GM19043 (cell line): Measurements from ENCODE around the gene UVRAG.

Source experiments
- ATAC-seq: cut with Tn5 transposase; IDR thresholded peaks from one replicate; pipeline ENCODE4 v1.9.1; 2021; ENCODE audit warnings: low read depth; ENCODE audit not compliant: unreplicated experiment

Gene UVRAG

DNA sequence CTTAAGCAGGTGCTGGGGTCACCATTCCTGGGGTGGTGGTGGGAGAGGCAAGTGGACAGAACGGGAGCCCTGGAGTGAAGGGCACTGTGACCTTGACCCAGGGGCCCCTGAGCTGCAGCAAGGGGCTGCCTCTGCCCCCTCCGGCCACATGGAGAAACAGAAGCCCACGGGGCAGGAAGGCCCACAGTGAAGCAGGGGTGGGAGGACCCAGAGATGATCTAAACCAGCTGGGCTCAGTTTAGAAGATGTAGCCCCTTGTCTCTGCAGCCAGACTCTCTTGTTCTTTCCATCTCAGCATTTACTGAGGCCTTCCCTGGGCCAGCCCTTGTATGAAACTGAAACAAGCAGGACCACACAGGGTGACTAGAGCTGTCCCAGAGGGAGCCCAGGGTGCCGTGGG lies 360.8 kb downstream of the UVRAG start:
- no peak for ATAC-seq

DNA sequence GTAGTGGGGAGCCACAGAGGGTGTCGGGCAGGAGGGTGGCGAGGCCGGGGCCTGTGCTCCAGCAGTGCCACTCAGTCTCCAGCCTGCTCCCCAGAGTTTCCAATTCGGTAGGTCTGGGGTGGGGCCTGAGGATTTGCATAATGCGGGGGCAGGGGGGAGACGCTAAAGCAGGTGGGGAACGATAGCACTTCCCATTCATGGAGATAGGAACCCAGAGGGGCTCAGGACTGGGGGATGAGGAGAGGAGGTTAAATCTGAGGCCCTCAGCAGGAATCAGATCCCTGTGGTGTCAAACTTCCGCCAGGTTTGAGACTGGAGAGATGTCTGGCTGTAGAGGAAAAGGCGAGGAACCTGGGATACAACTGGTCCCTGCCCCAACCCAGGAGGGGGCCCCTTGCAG lies 361.5 kb downstream of the UVRAG start:
- no peak for ATAC-seq

DNA sequence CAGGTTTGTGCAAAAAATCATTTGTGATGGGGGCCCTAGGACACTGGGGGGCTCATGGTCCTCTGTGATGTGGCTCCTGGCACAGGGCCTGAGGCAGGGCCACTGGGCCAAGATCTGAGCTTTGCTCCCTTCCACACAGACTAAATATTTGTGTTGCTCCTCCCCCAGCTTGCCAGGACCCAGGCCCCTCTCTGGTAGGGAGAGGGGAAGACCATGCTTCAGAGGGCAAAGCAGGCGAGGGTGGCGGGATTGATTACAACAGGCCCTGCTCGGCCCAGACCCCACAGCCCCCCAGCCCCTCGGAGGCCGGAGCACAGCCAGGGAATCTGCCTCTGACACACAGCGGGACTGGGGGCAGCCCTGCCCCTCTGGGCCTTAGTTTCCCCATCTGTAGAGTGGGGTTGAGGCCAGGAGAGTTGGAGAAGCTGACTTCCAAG lies 362.3 kb downstream of the UVRAG start:
- no peak for ATAC-seq

DNA sequence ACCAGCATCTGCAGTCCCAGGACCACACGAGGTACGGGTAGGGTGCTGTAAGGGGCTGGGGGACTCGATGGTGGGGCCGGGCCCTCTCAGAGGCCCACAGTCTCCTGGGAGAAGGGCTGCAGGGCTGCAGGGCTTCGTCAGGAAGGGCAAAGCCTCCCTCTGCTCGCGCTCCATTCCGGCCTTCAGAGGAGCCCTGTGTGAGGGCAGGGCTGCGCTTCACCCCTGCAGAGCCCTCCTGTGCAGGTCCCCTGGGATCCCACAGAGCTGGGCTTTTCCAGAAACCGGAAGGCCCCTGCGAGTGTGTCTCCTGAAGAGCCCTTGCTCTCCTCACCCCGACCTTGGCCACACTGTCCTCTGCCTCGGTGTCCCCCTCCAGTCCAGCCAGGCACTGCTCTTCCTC lies 364.1 kb downstream of the UVRAG start:
- no peak for ATAC-seq

DNA sequence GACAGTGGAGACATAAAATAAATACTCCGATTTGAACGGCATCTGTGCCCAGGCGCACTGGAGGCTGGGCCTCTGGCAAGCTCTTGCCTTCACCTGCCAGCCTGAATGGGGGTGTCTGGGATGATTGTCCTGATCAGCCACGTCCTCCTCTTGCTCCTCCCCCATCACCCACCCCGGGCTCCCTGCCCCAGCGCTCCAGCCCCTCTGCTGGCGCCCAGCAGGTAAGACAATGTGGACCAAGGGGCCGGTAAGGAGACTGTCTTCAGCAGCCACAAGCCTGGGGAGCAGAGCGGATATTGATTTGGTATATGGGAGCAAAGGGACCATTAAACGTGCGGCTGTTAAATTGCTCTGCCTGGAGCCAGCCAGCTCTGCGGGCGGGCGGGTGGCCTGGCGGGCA lies 366.4 kb downstream of the UVRAG start:
- no peak for ATAC-seq

DNA sequence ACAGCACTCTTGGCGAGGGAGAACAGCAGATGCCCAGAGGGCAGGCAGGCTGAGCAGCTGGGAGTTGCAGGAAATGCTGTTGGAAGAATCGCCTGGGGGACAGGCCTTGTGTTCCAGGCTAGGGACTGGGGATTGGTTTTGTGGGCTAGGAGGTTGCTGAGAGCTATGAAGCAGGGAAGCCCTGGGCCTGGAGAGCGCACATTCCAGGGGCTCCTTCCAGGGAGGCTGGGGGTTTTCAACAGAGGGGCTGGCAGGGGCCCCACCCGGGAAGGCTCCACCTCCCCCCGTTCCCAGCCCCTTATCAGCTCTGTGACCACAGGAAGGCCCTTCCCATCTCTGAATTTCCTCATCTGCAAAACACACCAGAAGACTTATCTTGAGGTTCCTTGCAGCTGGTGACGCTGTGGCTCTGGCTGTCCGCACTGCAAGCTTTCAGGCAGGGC lies 369.6 kb downstream of the UVRAG start:
- no peak for ATAC-seq

DNA sequence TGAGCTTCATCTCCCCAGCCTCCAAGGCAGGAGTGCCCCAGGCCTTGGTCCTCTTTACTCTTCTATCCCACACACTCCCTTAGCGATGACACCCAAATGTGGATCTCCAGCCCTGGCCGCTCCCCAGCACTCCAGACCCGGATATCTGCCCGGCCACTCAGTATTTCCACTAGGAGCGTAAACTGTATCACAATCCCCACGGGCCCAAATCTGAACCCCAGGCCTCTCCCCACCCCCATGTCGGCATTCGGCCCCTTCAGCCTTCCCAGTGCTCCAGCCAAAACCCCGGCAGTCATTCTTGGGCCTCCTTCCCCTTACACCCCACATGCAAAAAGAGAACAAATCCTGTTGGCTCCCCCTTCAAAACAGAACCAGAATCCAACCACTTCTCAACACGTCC lies 370.5 kb downstream of the UVRAG start:
- no peak for ATAC-seq

DNA sequence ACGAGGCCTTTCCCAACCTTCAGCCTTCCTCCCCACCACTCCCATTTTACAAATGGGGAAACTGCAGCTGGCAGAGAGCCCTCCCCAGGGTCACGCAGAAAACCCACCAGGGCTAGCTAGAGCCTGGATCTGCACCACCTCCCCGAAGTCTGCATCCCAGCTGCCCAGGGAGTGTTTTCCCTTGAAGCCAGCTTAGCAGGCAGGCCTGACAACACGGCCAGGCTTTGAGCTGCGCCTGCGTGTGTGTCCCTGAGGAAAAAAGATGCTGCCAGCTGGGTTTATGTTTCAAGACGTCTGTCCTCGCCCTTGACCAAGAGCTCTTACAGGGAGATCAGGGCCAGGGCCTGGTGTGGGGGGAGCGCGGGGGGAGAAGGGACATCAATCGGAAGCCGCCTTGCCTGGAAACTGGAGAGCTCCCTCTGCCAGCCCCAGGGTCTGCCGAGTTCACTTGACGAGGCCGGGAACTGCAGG lies 371.0 kb downstream of the UVRAG start:
- ATAC-seq, result no peak

DNA sequence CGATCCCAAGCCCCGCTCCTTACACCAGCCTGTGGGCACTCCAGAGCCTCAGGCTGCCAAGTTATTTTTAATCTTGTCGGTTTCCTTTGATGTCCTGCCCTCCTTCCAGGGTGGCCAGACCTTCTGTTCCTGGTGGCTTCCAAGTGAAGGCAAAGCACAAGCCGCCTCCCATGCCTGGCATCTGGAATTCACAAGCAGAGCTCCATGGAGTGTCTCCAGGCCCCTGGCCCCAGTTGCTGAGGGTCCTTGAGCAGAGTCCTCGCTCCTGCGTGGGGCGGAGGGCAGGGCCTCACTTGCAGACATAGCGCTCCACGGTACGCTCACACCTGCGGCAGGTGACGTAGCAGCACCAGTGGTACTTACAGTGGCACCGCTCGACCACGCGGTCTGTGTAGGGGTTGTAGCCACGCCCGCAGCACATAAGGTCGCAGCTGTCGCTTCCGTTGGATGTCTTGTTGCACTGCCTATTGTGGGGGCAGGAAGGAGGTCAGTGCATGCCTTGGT lies 371.8 kb downstream of the UVRAG start:
- no peak for ATAC-seq

DNA sequence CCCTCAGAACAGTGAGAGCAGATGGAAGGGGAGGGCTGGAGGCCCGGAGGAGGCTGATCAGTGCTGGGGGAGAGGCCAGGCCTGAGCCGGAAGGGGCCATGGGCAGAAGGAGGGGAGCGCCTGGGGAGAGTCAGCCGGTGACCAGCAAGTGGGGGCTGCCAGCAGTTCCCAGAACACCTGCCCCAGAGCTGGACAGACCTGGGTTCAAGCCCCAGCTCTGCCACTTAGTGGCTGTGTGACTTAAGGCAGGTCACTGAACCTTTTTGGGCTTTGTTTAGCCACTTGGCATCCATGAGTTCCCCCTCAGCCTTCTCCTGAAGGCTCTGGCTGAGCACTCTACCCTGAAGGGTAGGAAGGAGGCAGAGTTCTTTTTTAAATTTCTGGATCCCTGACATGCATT lies 373.9 kb downstream of the UVRAG start:
- ATAC-seq, result no peak

DNA sequence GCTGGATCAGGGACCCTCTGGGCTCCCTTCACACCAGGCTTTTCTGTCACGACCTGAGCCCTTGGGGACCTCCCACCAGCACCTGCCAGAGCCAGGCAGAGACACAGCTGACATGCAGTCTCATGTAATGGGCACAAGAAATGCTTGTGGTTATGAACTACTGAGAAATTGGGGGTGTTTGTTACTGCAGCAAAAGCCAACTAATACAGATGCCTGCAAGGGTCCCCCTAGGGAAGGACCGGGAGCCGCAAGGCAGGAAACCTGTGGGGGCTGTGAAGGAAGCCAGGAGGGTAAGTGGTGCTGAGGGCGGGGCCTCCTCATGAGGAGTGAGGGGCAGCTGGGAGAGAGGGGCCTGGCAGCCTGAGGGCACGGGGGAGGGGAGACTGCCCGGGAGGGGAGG lies 374.7 kb downstream of the UVRAG start:
- no peak for ATAC-seq

DNA sequence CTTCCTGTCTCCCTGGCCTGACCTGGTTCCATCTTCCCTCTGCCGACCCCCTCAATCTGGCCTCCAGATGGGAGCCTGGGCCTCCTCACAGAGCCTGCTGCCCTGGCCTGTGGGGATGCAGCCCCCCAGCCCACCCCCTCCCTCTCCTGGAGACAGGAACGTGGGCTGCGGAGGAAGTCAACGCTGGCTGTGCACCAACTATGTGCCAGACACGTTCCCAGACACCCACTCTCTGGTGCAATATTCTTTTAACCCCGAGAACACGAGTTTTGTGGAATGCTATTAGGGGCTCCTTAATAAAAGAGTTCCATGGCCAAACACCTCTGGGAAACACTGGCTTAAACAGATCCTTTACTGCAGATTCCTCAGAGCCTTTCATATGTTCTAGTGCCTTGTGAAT lies 375.4 kb downstream of the UVRAG start:
- ATAC-seq, result no peak
